ENCODE data around the gene KANK4.
"Not testable (repeated sequence)": the region's sequence is repeated elsewhere in the genome, so short reads cannot be mapped to it uniquely, and the experiment has no call there.

Gene KANK4

DNA sequence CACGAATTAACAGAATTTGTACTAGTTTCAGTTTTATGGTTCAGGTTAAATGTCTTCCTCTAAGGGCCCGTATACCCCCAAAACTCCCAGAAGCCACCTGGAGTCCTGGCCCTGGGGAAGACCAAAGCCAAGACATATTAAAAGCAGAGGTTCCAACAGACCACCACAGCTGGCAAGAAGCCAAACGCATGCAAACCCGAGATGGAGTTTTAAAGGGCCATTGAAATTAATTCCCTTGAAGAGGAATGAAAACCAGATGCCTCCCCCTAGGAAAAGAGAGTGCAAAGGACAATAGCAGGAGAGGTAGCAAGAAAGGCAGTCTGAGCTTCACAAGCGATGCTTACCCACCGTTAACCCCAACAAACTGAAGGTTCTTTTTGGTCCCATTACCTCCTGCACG lies 48.1 kb downstream of the KANK4 start:
- DNase-seq: no peak

DNA sequence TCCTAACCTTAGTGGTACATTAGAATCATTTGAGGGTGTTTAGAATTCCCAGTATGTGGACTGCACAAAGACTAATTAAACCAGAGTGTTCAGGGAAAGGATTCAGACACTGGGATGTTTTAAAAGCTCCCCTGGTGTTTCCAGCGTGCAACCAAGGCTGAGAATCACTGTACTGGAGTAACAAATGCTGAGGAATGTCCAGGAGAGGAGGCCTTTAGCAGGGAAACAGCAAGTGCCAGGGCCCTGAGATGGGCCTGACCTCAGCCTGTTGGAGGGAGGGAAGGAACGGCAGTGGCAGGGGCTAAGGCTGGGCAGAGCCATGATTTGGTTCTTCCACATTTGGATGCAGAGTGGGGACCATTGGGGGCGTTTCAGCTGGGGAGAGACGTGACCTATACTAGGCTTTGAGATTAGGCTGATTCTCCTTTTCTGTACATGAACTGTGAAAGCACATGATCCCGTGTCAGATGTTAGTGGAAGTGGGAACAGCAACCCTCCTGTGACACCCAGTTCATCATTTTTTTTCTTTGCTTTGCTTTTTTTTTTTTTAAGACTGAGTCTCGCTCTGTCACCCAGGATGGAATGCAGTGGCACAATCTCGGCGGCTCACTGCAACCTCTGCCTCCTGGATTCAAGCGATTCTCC lies 49.3 kb downstream of the KANK4 start:
- DNase-seq: no peak

DNA sequence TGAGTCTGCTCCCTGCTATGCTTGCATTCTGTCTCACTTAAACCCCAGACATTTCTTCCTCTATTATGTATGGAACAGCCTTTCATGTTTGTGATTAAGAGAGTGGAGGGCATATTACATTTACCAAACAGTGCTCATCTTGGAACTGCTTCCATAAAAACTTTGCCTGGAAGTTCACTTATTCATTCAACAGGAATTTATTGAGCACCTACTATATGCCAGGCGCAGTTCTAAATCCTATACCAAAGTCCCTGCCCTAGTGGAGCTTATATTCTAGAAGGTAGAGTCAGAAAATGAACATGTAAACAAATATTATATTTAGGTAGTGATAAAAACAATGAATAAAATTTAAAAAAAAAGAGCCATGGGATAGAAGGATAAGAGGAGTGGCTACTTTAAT lies 49.8 kb downstream of the KANK4 start:
- no peak for DNase-seq

DNA sequence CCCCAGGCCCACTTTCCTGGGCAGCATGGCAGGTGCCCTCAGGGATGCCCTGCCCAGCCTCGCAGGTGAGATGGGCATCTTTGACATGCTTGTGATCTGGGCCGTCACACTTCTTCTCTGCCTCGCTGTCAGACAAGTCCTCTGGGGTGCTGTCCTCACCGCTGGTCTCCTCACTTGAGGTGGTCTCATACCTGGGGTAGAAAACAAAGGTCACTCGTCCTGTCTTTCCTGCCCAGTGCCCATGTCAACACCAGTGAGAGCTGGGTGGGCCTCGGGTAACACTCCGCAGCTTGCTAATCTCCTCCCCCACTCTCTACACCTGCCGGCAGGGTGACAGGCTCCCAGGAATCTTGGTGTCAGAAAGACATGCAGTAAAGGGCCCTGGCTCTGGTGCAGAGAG lies 50.9 kb downstream of the KANK4 start:
- no peak for DNase-seq

DNA sequence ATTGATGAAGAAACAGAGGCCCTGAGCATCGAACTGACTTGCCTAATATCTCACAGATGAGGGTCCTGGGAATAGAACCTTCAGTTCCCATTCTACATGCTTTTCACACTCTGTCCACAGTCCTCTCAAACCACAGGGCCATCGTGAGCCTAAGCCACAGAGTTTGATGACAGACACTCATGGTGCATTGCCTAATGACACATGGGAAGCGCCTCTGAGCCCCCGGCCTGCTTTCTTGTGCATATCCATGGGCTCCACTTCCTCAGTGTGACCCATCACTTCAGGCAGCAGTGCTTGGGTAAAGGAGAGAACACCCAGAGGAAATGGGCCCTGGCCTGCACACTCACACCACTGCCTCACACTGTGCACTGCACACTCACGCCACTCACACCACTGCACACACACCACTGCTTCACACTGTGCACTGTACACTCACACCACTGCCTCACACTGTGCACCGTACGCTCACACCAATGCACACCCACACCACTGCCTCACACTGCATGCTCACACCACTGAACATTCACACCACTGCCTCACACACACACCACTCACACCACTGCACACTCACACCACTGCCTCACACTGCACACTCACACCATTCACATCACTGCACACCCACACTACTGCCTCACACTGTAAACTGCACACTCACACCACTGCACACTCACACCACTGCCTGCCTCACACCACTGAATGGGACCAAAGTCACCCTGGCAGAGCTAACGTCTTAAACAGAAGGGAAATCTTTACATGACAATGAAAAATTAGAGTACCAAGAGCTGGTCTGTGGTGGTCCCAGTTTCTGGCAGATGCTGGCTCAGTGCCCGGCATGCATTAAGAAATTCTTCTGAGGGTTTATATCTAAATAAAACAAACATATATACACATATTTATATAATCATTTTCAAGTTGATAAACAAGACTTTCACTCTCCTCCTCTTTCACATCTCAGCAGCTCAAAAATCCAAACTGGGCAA lies 53.0 kb downstream of the KANK4 start:
- DNase-seq: no peak

DNA sequence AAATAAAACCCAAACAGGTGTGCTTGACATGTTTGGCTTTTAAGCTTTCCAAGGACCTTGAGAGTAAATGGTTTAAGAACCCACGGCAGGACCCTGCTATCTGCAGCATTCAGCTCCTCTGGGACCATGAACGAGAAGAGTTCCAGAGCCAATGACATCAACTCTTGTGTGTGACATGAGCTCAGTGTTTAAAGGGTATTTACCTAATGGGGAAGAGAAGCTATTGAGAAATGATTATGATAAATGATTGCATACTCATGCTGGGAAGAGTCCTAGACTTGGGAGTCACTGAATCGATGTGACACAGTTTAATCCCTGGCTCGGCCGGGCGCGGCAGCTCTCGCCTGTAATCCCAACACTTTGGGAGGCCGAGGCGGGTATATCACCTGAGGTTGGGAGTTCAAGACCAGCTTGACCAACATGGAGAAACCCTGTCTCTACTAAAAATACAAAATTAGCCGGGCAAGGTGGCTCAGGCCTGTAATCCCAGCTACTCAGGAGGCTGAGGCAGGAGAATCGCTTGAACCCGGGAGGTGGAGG lies 55.4 kb downstream of the KANK4 start:
- no peak for DNase-seq

DNA sequence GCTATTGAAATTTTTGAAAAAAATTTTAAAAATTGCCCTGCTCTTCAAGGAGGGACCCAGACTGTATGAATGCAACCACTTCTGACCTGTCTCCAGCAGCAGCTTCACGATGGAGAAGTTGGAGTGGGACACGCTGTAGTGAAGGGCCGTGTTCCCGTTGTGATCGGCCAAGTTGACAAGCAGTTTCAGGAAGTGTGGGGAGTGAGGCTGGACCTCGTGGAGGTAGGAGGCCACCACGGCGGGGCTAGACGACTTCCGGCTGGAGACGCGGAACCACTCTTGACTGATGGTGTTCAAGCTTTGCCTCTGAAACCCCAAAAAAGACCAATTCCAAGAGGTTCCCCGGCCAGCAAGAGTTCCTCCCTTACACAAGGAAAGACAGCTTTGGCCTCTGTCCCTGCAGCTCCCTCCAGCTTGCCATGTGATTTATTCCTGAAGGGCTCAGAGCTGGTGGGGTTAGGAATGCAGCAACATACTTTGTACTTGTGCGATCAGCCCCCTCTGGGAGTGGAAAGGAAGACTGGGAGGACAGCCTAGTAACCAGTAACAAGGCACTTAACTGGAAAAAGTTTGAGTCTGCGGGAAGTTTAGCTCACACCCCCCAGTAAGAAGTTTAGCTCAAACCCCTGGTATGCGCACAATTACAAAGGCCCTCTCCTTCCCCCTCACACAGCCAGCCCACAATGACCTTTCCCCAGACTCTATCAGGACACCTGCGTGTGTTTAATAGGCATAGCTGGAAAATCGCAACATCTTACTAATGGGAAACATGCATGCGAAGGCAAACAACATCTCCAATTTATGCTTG lies 56.0 kb downstream of the KANK4 start:
- DNase-seq: no peak

DNA sequence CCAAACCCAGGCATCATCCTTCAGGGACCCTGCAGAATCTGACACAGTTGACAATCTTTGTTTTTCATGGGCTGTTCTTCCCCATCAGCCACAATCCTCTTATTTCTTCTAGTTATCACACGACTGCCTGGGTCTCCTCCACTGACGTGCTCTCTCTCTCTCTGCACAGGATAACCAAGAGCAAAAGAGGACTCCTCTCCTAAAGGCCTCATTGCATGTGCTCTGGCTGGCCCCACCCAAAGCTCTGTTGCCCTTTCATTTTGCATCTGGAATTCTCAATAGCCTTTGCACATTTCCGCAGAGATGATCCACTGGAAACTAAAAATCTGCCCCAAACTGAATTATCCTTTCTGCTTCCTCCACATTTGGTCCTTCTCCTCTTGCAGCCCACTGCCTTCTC lies 58.5 kb downstream of the KANK4 start:
- no peak for DNase-seq

DNA sequence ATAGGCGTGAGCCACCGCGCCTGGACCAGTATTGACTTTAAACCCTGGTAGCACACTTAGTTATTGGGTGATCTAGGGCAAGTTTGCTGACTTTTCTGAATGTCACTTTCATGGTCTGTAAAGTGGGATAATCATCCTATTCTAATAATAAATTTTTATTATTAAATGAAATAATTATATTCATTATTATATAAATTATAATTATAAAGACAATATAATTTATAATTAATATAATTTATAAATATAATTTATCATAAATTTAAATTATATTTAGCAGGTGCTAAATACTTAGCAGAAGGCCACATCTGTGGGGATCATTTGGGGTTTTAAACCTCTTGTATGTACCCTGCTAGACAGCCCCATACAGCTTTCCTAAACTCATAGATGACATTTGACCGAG lies 59.7 kb downstream of the KANK4 start:
- DNase-seq: no peak

DNA sequence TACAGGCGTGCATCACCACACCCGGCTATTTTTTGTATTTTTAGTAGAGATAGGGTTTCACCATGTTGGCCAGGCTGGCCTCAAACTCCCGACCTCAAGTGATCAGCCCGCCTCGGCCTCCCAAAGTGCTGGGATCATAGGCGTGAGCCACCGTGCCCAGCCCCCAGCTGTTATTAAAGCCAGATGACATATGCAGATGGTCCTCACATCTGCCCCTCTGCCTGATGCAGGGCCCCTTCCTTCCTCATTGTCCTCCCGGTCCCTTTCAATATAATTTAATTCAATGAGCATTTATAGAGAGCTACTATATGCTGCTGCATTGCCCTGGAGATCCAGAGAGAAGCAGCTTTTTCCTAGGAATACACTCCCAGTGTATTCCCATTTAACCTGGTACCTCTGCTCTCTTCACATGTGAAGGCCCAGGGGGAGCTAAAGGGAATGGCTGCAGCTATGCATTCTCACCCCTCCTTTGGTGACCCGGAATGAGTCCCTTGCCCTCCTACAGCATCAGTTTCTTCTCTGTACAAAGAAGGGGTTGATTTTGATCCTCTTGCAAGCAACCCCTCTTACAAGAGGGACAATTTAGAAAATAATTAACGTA lies 69.0 kb downstream of the KANK4 start:
- DNase-seq: no peak

DNA sequence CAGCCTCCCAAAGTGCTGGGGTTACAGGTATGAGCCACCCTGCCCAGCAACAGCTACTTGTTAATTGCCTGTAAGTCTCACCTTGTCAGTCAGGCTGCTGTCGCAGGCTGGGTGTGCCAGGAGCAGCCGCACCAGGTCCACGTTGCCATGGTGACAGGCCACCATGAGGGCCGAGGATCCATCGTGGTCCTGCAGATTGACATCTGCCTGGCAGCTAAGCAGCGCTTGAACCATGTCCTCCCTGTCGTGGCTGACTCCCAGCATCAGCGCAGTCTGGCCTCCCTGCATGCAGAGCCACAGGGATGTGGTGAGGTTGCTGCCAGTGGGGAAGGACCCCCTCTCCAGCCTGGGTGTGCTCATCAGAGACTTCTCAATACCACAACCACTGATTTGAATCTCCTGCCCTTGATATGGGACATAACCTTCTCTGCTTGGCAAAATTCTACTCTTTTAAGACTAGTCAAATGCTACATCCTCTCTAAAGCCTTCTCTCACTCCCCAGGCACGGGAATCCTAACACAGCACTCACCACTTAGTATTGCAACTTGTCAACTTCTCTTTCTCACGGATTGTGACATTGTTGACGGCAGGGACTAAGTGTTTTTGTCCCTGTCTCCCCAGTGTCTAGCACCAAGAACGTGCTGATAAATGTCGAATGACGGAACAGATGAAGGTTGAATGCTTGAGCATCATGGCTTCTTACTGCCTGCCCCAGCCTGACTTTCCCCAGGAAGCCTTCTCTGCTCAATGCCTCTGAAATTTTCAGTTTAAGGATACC lies 71.7 kb downstream of the KANK4 start:
- no peak for DNase-seq

DNA sequence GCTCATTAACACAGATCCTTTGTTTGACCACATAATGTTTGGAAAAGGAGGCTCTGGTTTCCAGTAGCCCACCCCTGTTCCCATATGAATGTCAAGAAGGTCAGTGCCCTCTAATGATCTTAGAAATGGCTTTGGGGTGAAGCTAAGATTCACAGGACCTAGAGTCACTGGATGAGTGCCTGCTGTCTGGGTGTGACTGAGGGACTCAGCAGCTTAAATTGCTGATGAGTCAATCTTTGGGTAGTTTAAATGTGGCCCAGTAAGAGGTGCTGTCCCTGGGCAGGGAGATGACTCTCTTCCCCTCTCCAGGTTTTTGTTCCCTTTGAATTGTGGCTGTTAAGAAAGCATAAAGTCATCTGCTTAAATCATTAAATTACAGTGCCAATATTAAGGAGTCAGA lies 74.0 kb downstream of the KANK4 start:
- DNase-seq: no peak

DNA sequence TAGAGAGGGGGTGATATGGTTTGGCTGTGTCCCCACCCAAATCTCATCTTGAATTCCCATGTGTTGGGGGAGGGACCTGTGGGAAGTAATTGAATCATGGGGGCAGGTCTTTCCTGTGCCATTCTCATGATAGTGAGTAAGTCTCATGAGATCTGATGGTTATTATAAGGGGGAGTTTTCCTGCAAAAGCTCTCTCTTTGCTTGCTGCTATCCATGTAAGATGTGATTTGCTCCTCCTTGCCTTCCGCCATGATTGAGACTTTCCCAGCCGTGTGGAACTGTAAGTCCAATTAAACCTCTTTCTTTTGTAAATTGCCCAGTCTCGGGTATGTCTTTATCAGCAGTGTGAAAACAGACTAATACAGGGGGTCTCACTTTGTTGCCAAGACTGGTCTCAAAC lies 74.9 kb downstream of the KANK4 start:
- DNase-seq: not testable (repeated sequence)

DNA sequence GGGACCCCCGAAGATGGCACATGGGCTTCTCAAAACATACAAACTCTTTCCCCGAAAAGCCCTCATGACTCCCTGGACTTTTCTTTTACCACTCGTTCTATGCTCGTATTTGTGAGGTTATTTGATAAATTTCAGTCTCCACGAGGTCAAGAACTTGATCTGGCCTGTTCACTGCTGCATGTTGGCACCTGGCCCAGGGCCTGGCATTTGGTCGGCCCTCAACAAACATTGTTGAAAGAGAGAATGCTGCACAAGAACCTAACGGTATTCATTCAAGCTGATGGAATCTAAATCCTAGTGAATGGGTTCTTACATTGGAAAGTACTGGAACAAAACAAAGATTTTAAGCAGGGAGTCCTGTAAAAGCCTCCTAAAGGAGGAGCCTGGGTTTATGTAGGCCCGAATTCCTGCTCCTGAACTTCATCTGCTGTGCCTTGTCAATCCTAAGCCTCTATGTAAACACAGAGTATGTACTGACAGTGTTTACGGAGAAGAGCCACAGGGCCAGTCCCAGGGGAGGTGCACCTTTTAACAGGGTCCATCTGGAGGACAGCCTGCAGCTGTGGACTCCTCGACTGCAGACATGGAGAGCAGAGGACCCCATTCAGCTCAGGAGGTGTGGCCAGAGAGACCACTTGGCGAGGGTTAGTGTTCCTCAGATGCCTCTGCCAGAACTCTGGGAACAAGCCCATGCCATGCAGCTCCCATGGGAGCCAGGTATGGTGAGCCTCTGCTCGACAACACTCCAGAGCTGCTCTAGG lies 77.7 kb downstream of the KANK4 start:
- DNase-seq: no peak

DNA sequence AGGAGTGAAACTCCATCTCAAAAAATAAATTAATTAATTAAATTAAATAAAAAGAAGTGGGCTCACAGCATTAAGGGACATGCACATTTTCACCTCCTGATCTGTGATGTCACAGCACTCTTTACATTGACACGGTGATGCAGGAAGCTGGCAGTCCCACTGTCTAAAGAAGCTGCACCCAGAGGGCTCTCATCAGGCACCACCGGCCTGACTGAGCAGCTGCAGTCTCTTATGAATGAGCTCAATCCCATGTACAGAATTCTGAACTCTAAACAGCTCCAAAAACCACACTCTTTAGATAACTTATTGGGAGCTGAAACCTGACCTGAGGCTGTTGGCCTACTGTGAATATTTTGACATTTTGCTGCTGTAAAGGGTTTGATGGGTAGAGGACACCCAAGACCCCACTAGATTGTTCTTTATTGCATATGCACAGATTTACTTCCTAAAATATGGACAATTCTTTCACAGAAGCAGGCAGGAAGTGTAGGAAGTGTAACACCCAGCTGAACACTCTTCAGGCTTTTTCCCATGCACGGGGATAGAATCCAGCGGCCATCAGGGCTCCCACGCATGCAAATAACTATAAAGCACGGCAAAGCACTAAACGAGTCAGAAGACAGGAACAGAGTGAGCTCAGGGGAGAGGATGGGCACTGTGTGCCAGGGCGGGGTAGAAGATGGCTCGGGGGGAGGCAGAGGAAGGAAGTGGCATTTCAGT lies 78.4 kb downstream of the KANK4 start:
- no peak for DNase-seq

DNA sequence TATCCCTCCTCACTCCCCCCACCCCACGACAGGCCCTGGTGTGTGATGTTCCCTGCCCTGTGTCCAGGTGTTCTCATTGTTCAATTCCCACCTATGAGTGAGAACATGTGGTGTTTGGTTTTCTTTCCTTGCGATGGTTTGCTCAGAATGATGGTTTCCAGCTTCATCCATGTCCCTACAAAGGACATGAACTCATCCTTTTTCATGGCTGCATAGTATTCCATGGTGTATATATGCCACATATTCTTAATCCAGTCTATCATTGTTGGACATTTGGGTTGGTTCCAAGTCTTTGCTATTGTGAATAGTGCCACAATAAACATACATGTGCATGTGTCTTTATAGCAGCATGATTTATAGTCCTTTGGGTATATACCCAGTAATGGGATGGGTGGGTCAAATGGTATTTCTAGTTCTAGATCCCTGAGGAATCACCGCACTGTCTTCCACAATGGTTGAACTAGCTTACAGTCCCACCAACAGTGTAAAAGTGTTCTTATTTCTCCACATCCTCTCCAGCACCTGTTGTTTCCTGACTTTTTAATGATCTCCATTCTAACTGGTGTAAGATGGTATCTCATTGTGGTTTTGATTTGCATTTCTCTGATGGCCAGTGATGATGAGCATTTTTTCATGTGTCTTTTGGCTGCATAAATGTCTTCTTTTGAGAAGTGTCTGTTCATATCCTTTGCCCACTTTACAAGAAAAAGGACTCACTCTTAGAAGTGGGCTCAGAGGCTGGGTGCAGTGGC lies 79.4 kb downstream of the KANK4 start:
- DNase-seq: not testable (repeated sequence)

DNA sequence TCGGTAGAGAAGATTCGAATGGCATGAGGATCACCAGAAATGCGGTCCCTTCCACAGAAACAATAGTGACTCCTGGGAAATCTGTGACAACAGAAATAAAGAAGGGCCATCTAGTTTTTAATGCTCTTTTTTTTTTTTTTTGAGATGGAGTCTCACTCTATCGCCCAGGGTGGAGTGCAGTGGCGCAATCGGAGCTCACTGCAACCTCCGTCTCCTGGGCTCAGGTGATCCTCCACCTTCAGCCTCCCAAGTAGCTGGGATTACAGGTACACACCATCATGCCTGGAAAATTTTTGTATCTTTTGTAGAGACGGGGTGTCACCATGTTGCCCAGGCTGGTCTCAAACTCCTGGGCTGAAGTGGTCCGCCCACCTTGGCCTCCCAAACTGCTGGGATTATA lies 80.7 kb downstream of the KANK4 start:
- no peak for DNase-seq

DNA sequence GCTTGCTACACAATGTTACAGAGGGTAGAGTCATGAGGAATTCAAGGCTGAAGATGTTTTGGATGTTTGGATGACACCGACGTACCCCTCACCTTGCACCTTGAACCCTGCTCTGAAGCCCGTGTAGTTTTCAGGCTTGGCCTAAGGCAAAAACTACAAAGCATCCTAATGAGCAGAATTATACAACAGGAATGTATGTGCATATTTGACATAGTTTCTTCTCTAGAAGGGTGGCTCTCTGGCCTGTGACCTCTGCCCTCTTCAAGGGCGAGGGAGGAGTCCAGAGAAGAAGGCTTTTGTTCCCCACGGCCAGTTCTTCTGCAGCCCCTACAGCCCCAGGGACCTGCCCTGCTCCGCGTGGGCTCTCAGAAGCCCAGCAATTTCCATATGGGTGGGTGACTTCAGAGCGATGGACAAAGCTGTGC lies 81.3 kb downstream of the KANK4 start:
- DNase-seq: no peak

DNA sequence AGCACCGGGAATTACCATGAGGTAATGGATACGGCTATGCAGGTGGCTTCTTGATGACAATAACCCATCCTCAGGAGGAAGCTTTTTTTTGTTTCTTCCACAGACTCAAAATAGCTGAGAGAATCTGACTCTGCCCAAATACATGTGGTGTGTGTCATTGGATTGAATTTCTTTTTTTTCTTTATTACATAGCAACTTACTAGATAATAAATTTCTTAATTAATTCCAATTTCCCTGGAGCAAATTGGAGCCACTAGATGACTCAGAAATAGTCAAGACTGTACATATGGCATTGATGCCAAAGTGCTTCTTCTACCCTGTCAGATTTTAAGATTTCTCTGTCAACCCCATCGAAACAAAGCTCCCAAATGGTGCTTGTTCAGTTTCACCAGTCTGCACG lies 81.9 kb downstream of the KANK4 start:
- DNase-seq: no peak

DNA sequence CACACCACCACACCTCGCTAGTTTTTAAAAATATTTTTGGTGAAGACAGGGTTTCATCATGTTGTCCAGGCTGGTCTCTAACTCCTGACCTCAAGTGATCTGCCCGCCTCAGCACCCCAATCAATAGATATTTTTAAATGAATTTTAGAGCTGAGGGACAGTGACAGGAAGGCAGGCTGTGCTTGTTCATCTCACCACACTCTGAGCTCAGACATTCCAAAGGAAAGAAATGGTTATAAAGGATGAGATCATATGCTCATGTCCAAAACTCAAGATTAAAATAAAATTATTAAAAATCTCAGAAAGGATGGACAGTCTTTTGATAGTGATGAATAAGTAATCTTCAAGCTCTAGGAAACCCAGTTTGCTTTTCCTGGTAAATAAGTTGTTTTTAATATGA lies 83.7 kb downstream of the KANK4 start:
- DNase-seq: no peak

Measured in NCI-H1092 (cell line).